Mesodermal cell (in vitro differentiated cells): ENCODE data around the gene CRYM.
A peak's percentile ranks its signal among the peaks of the same experiment; 100 is the strongest.
"Not testable (repeated sequence)": the region's sequence is repeated elsewhere in the genome, so short reads cannot be mapped to it uniquely, and the experiment has no call there.

Experiments
- H3K27ac ChIP-seq: 2 replicates; pipeline ENCODE4 v1.7.0; 2013; ENCODE audit warnings: mild to moderate bottlenecking, low read depth, low read length, moderate library complexity; ENCODE audit not compliant: severe bottlenecking
- H3K36me3 ChIP-seq: 2 replicates; pipeline ENCODE4 v1.7.1; 2013; ENCODE audit warnings: mild to moderate bottlenecking, low read length, moderate library complexity; ENCODE audit not compliant: control insufficient read depth, insufficient read depth
- H3K4me1 ChIP-seq: one replicate; pipeline ENCODE4 v1.7.1; 2013; ENCODE audit warnings: mild to moderate bottlenecking, low read length; ENCODE audit not compliant: insufficient read depth, control insufficient read depth, poor library complexity, severe bottlenecking
- H3K4me3 ChIP-seq: 2 replicates; pipeline ENCODE4 v1.7.0; 2013; ENCODE audit warnings: low read length, control low read depth, mild to moderate bottlenecking; ENCODE audit not compliant: insufficient read depth, poor library complexity, severe bottlenecking; ENCODE audit errors: extremely low read depth
- H3K9me3 ChIP-seq: 2 replicates; pipeline ENCODE4 v1.7.1; 2013; ENCODE audit warnings: mild to moderate bottlenecking, low read length, moderate library complexity; ENCODE audit not compliant: control insufficient read depth
- WGBS, 2 experiments: methylation state at CpG; one replicate each; pipeline ENCODE4 v1.1.5; 2013; ENCODE audit warnings: missing lambda C conversion rate in 2 of 2; ENCODE audit not compliant: insufficient coverage in 2 of 2; 5-methylcytosine and 5-hydroxymethylcytosine counted together

The CRYM gene

DNA sequence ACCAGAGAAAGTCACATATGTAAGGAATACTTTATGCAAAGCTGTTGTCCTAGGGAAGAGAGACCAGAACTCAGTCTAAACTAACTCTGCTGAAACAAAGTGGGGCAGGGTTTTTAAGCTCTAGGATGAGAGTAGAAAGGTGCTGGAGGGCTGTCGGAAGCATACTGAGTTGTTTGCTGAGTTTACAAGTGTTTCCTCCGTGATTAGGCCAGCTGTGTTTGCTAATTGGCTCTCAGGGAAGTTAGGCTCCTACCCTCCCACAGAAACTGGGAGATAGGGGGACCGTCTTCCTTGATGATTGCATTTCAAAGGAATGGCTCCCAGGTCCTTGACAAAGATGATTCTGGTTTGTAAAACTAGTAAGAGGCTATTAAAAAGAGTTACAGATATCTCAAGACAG lies 24.4 kb upstream of the CRYM start:
- no peak overlapping the region for H3K4me3 ChIP-seq
- peaks cover 4% of the 10 kb centered on the region for H3K4me1 ChIP-seq
- H3K27ac ChIP-seq, result no peak overlapping the region
- WGBS, 2 experiments, result 6% methylated on average over 2 of the region's 3 CpGs; no CpG with 5 or more reads in 1 of the 2 experiments
- H3K9me3 ChIP-seq, result no peaks in the 10 kb centered on the region
- no peaks in the 10 kb centered on the region for H3K36me3 ChIP-seq

DNA sequence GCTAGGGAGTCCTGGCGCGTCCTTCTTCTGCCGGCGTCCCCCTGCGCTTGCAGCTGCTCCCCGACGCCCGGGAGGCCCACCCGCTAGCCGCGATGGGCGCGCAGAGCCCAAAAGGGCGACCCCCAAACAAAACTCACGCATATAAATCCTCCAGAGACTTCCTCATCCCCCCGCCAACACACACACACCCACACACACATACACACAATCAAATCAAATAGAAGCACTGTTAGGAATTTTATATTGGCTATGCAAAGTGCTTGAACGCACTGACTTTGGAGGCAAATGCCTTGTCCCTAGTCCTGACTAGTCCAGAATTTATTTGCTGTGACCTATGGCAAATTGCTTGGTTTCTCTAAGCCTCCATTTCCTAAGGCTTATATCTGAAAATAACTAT lies 23.8 kb upstream of the CRYM start:
- Histone ChIP-seq H3K4me1 (peaks cover 4% of the 10 kb centered on the region), H3K4me3 (peak overlapping the region; percentile 58), H3K36me3 (no peaks in the 10 kb centered on the region), H3K27ac (no peak overlapping the region), H3K9me3 (no peaks in the 10 kb centered on the region)
- 0% methylated on average over 7 to 8 of the region's 17 CpGs for WGBS, 2 experiments

GRCh38 chr16:21301168-21301894 lies 23.2 kb upstream of the CRYM start:
- 1% methylated on average over 27 to 42 of the region's 60 CpGs for WGBS, 2 experiments
- Histone ChIP-seq H3K4me3 (peak overlapping the region; percentile 58), H3K27ac (no peak overlapping the region), H3K9me3 (no peaks in the 10 kb centered on the region), H3K36me3 (no peaks in the 10 kb centered on the region), H3K4me1 (peaks cover 4% of the 10 kb centered on the region)

- no peak overlapping the region for H3K27ac ChIP-seq
- WGBS, 2 experiments, result 0 to 1% methylated on average over 31 to 33 of the region's 36 CpGs
- peak overlapping the region; percentile 58 for H3K4me3 ChIP-seq
- peaks cover 4% of the 10 kb centered on the region for H3K4me1 ChIP-seq
- H3K9me3 ChIP-seq, result no peaks in the 10 kb centered on the region
- H3K36me3 ChIP-seq, result no peaks in the 10 kb centered on the region
Observed at GRCh38 chr16:21300309-21301167, 22.4 kb upstream of the CRYM start.

GRCh38 chr16:21289789-21290188 lies 11.7 kb upstream of the CRYM start:
- 100% methylated on average over 1 of the region's 3 CpGs for WGBS, 2 experiments
- H3K4me3 ChIP-seq, H3K9me3 ChIP-seq, H3K36me3 ChIP-seq, H3K4me1 ChIP-seq, H3K27ac ChIP-seq: not testable (repeated sequence)

DNA sequence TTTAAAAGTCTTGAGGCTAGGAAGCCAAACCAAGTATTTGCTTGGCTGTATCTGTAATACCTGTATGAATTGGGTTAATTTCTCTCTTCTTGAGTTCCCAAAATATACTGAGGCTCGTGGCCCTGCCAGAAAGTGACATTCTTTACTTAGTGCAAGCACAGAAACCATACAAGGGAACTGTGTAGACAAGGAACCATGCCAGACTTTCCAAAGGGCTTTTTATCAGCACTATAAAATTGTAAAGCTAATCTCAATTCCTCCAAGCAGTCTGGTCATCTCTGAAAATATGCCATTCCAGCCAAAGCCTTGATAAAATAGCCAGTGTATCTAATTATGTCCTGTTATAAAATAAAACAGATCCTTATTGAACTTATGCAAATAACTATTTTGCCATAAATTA lies 7.2 kb upstream of the CRYM start:
- WGBS, 2 experiments, result no CpG with 5 or more reads among the region's 1 CpG

DNA sequence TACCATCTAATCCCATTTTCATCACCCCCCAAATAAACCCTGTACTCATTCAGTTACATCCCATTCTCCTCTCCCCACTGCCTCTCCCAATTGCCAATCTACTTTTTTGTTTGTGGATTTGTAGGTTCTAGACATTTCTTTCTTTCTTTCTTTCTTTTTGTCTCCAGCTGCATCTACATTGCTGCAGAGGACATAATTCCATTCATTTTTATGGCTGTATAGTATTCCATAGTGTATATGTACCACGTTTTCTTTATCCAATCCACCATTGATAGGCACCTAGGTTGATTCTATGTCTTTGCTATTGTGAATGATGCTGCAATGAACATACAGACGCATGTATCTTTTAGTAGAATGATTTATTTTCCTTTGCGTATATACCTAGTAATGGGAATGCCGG lies 6.3 kb upstream of the CRYM start:
- no peaks in the 10 kb centered on the region for H3K4me1 ChIP-seq
- H3K4me3 ChIP-seq, result peak overlapping the region; percentile 61
- no peak overlapping the region for H3K27ac ChIP-seq
- no peaks in the 10 kb centered on the region for H3K9me3 ChIP-seq
- 80 to 100% methylated on average over 1 to 2 of the region's 4 CpGs for WGBS, 2 experiments
- H3K36me3 ChIP-seq, result no peaks in the 10 kb centered on the region

More for the DNA sequence above, 7.2 kb upstream of the CRYM start:
- Histone ChIP-seq H3K27ac (no peak overlapping the region), H3K9me3 (no peaks in the 10 kb centered on the region), H3K36me3 (no peaks in the 10 kb centered on the region), H3K4me3 (no peak overlapping the region), H3K4me1 (no peaks in the 10 kb centered on the region)

DNA sequence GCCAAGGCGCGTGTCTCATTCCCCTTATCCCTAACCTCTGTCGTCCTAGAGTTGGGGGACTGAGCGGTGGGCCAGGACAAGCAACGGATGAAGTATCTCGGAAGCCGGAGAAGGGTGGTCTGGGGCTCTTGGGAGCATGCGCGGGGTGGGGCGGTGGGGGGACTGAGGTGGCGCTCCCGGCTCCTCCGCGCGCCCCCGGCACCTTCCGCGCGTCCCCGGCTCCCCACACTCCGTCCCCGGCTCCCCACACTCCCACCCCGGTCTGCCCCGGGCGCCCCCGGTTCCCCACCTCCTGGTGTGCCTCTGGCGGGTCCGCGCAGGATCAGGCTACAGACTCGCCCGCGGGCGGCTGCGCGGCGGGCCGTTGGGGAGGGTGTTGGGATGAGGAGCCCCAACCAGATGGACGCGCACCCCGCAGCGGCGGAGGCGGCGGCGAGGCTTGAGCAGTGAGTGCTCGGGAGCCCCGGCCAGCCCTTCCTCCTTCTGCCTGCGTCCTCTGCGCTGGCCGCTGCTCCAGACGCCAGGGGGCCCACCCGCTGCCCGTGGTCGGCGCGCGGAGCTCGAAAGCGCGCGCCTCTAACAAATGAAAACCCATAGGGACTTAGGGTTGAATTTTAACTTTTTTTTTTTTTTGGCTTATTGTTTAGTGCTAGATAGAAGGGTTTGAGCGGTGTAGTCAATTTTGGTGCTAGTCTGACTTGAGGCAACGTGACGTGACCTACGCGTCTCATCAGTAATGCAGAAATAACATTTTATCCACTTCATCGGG lies 5.6 kb upstream of the CRYM start:
- no peaks in the 10 kb centered on the region for H3K9me3 ChIP-seq
- H3K36me3 ChIP-seq, result no peaks in the 10 kb centered on the region
- H3K4me1 ChIP-seq, result no peaks in the 10 kb centered on the region
- WGBS, 2 experiments, result 1 to 3% methylated on average over 17 of the region's 67 CpGs
- H3K4me3 ChIP-seq, result peak overlapping the region; percentile 61
- H3K27ac ChIP-seq, result no peak overlapping the region

DNA sequence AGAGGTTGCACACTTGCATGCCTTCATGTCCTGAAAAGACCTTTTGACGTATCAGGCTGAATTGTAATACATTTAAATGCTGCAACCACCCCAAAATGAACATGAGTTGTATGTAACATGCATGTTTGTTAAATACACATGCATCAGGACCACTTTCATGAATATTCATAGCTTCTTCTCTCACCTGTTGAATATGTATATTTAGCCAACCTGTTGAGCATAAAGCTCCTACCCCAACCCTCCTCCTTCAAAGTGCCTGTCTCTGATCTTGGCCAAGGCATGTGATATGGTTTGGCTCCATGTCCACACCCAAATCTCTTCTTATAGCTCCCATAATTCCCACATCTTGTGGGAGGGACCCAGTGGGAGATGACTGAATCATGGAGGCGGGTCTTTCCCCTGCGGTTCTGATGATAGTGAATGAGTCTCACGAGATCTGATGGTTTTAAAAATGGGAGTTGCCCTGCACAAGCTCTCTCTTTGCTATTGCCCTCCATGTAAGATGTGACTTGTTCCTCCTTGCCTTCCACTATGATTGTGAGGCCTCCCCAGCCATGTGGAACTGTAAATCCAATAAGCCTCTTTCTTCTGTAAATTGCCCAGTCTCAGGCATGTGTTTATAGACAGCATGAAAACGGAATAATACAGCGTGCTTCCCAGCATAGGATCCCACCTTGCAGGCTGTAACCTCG lies 3.8 kb upstream of the CRYM start:
- no peaks in the 10 kb centered on the region for H3K36me3 ChIP-seq
- peaks cover 3% of the 10 kb centered on the region for H3K4me1 ChIP-seq
- 88 to 90% methylated on average over 2 to 3 of the region's 7 CpGs for WGBS, 2 experiments
- no peak overlapping the region for H3K4me3 ChIP-seq
- no peaks in the 10 kb centered on the region for H3K9me3 ChIP-seq
- no peak overlapping the region for H3K27ac ChIP-seq

- Histone ChIP-seq H3K4me3 (no peak overlapping the region), H3K9me3 (no peaks in the 10 kb centered on the region), H3K36me3 (no peaks in the 10 kb centered on the region), H3K4me1 (peaks cover 3% of the 10 kb centered on the region), H3K27ac (no peak overlapping the region)
- WGBS, 2 experiments, result 81 to 97% methylated on average over 2 of the region's 2 CpGs
Observed at GRCh38 chr16:21279501-21279900, 1.4 kb upstream of the CRYM start.
